ENCODE results near the gene TRIM8. TPM values are rescaled to one million over a fixed set of nuclear protein-coding genes. Genes with fewer than 3 reads are reported as not detected.

TRIM8 gene
- total and polyA plus RNA-seq, 2 of the 8 experiments (the other 6 are each of a cell fraction or from before 2014, with no cell fraction given): 24.9 to 38.8 TPM

GRCh38 chr10:102644646-102645387 is 538 bp downstream of the TRIM8 start (continued):
- TF ChIP-seq RAD21 (IDR thresholded peaks at IDR 0.05 in 1 of 2, conservative IDR thresholded peaks at IDR 0.05 in 1 of 2; ENCODE audit: low read depth in 2 of 2, low read length in 2 of 2) (peak; percentile 60 to 78), BRCA1 (IDR thresholded peaks at IDR 0.05; ENCODE audit: low read depth, low read length) (no peak), USF2 (IDR thresholded peaks at IDR 0.05; ENCODE audit: low read length) (peak; percentile 47; the same call in 1 of the 2 replicates), SUZ12 (IDR thresholded peaks at IDR 0.05; ENCODE audit: low read length) (no peak), POU5F1 (IDR thresholded peaks at IDR 0.05; ENCODE audit: low read depth, low read length) (no peak), KDM4A (IDR thresholded peaks at IDR 0.05; ENCODE audit: low read depth, low read length, severe bottlenecking) (peak; percentile 77), SP4 (IDR thresholded peaks at IDR 0.05; ENCODE audit: low read length) (no peak), EP300 (IDR thresholded peaks at IDR 0.05; ENCODE audit: borderline replicate concordance in 1 of 2, low read depth in 2 of 2, low read length in 2 of 2) (0 out of 3 replicates have a peak, but pooled peaks of 1 of the 2 experiments have one; percentile 30), CBX5 (IDR thresholded peaks at IDR 0.05; ENCODE audit: low read depth, low read length) (no peak), CEBPB (IDR thresholded peaks at IDR 0.05; ENCODE audit: low read depth, low read length) (no peak), SIN3A (conservative IDR thresholded peaks at IDR 0.05 in 1 of 2, IDR thresholded peaks at IDR 0.05 in 1 of 2; ENCODE audit: low read depth in 1 of 2, low read length in 2 of 2) (peak; percentile 14 to 84; a peak in 3 of 4 replicates), ZNF274 (IDR thresholded peaks at IDR 0.05; ENCODE audit: borderline replicate concordance, extremely low read depth, low read length) (no peak), RNF2 (IDR thresholded peaks at IDR 0.05; ENCODE audit: borderline replicate concordance, low read depth, low read length, missing control alignments, poor library complexity, severe bottlenecking) (peak; percentile 55)
